ENCODE measurements around the gene ATP6V0A1. TPM values are rescaled to one million over a fixed set of nuclear protein-coding genes. Genes with fewer than 3 reads are reported as not detected.

The ATP6V0A1 gene
- total RNA-seq, 2 donors from 2014 or later: 45.2 to 53.1 TPM

DNA sequence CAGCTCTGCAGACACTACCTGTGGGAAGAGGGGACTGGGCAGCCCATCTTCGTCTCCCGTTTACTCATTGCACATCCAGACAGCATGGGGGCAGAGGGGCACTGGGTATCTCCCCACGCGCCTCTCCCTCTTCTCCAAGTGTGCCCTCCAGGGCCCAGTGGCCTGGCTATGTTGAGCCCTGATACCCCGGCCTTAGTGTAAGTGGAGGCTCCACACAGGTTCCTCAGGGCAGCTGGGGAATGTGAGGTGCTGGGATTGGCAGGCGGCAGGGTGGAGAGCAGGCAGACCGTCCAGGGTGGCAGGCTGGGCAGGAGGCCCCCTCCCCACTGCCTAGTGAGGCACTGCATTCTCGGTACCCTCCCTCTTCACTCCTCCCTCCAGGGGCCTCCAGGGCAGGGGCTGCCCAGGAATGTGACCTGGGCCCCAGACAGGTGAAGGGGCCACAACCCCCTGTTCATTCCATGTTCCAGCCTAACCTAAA is 64.2 kb downstream of the ATP6V0A1 start:
- TF ChIP-seq, protein P1, sequence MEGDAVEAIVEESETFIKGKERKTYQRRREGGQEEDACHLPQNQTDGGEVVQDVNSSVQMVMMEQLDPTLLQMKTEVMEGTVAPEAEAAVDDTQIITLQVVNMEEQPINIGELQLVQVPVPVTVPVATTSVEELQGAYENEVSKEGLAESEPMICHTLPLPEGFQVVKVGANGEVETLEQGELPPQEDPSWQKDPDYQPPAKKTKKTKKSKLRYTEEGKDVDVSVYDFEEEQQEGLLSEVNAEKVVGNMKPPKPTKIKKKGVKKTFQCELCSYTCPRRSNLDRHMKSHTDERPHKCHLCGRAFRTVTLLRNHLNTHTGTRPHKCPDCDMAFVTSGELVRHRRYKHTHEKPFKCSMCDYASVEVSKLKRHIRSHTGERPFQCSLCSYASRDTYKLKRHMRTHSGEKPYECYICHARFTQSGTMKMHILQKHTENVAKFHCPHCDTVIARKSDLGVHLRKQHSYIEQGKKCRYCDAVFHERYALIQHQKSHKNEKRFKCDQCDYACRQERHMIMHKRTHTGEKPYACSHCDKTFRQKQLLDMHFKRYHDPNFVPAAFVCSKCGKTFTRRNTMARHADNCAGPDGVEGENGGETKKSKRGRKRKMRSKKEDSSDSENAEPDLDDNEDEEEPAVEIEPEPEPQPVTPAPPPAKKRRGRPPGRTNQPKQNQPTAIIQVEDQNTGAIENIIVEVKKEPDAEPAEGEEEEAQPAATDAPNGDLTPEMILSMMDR (conservative IDR thresholded peaks at IDR 0.05): no peak
- H3K4me1 ChIP-seq (ENCODE audit: control insufficient read depth, insufficient read depth, low read length): peaks cover 19% of the 10 kb centered on the region
- H3K27ac ChIP-seq (ENCODE audit: low read depth, low read length): no peak overlapping the region
- no peaks in the 10 kb centered on the region for H3K27me3 ChIP-seq (ENCODE audit: control insufficient read depth, insufficient read depth, low read length, poor library complexity, severe bottlenecking)
- no peak overlapping the region for H3K4me3 ChIP-seq (ENCODE audit: low read length)
- Mint-ChIP-seq H3K36me3 (ENCODE audit: low read depth) (peaks cover 23% of the 10 kb centered on the region), H3K27me3 (ENCODE audit: insufficient read depth) (peaks cover 2% of the 10 kb centered on the region), H3K4me3 (no peak overlapping the region), H3K27ac (no peak overlapping the region), H3K9me3 (peaks cover 4% of the 10 kb centered on the region), H3K4me1 (peaks cover 21% of the 10 kb centered on the region)
- 89% methylated on average over 8 of the region's 8 CpGs; no CpG with 5 or more reads in 1 of the 2 experiments for WGBS, 2 experiments (ENCODE audit: insufficient coverage in 1 of 2, insufficient read length in 1 of 2)
- peaks cover 11% of the 10 kb centered on the region for H3K36me3 ChIP-seq (ENCODE audit: control insufficient read depth, insufficient read depth, low read length)
- no peak overlapping the region for H3K9ac ChIP-seq (ENCODE audit: extremely low read depth, low read length, poor library complexity, severe bottlenecking)
- DNase-seq: peak; percentile 38
- no peaks in the 10 kb centered on the region for H3K9me3 ChIP-seq (ENCODE audit: control insufficient read depth, low read length)

DNA sequence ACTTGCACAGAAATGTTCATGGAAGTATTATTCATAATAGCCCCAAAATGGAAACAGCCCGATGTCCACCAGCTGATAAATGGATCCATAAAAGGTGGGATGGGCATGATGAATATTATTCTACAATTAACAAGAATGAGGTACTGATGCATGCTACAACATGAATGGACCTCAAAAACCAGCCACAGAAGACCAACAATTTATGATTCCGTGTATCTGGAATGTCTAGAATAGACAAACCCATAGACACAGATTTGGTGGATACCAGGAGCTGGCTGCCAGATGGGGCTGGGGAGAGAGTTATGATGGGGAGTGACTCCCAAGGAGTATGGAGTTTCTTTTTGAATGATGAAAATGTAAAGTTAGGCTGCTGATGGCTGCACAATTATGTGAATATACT is 66.5 kb downstream of the ATP6V0A1 start:
- peaks cover 10% of the 10 kb centered on the region for H3K4me1 Mint-ChIP-seq
- no peak overlapping the region for H3K27ac ChIP-seq (ENCODE audit: low read depth, low read length)
- H3K36me3 Mint-ChIP-seq (ENCODE audit: low read depth): peaks cover 21% of the 10 kb centered on the region

GRCh38 chr17:42526031-42526444 is 67.4 kb downstream of the ATP6V0A1 start:
- WGBS, 2 experiments (ENCODE audit: insufficient coverage in 1 of 2, insufficient read length in 1 of 2): 93 to 100% methylated on average over 3 to 6 of the region's 6 CpGs
- H3K4me3 ChIP-seq (ENCODE audit: low read length): no peak overlapping the region
- peaks cover 13% of the 10 kb centered on the region for H3K4me1 Mint-ChIP-seq
- H3K9me3 Mint-ChIP-seq: peaks cover 13% of the 10 kb centered on the region
- H3K27ac Mint-ChIP-seq: no peak overlapping the region
- H3K36me3 Mint-ChIP-seq (ENCODE audit: low read depth): peaks cover 19% of the 10 kb centered on the region
- peaks cover 2% of the 10 kb centered on the region for H3K27me3 Mint-ChIP-seq (ENCODE audit: insufficient read depth)
- peaks cover 13% of the 10 kb centered on the region for H3K9me3 ChIP-seq (ENCODE audit: control insufficient read depth, low read length)
- H3K9ac ChIP-seq (ENCODE audit: extremely low read depth, low read length, poor library complexity, severe bottlenecking): no peak overlapping the region
- no peak for DNase-seq
- no peak overlapping the region for H3K4me3 Mint-ChIP-seq
- TF ChIP-seq, protein P1 (conservative IDR thresholded peaks at IDR 0.05): no peak
- no peaks in the 10 kb centered on the region for H3K27me3 ChIP-seq (ENCODE audit: control insufficient read depth, insufficient read depth, low read length, poor library complexity, severe bottlenecking)
- peaks cover 7% of the 10 kb centered on the region for H3K36me3 ChIP-seq (ENCODE audit: control insufficient read depth, insufficient read depth, low read length)
- H3K27ac ChIP-seq (ENCODE audit: low read depth, low read length): no peak overlapping the region
- H3K4me1 ChIP-seq (ENCODE audit: control insufficient read depth, insufficient read depth, low read length): peaks cover 3% of the 10 kb centered on the region

More for the DNA sequence above, 66.5 kb downstream of the ATP6V0A1 start:
- Mint-ChIP-seq H3K4me3 (no peak overlapping the region), H3K27ac (no peak overlapping the region), H3K9me3 (peaks cover 13% of the 10 kb centered on the region), H3K27me3 (ENCODE audit: insufficient read depth) (peaks cover 2% of the 10 kb centered on the region)
- peaks cover 2% of the 10 kb centered on the region for H3K4me1 ChIP-seq (ENCODE audit: control insufficient read depth, insufficient read depth, low read length)
- peaks cover 7% of the 10 kb centered on the region for H3K36me3 ChIP-seq (ENCODE audit: control insufficient read depth, insufficient read depth, low read length)
- no peaks in the 10 kb centered on the region for H3K27me3 ChIP-seq (ENCODE audit: control insufficient read depth, insufficient read depth, low read length, poor library complexity, severe bottlenecking)
- WGBS, 2 experiments (ENCODE audit: insufficient coverage in 1 of 2, insufficient read length in 1 of 2): 98 to 100% methylated on average over 1 to 2 of the region's 2 CpGs
- TF ChIP-seq, protein P1 (conservative IDR thresholded peaks at IDR 0.05): no peak
- H3K4me3 ChIP-seq (ENCODE audit: low read length): no peak overlapping the region
- peaks cover 13% of the 10 kb centered on the region for H3K9me3 ChIP-seq (ENCODE audit: control insufficient read depth, low read length)
- DNase-seq: no peak
- no peak overlapping the region for H3K9ac ChIP-seq (ENCODE audit: extremely low read depth, low read length, poor library complexity, severe bottlenecking)
